Measurements from ENCODE around the gene ZSCAN31. TPM values are rescaled to one million over a fixed set of nuclear protein-coding genes. Genes with fewer than 3 reads are reported as not detected.

ZSCAN31 gene
- total and polyA plus RNA-seq, 9 of the 15 experiments (the other 6 are each of a cell fraction or from before 2014, with no cell fraction given), result 3.9 to 12.1 (median 7.0) TPM

DNA sequence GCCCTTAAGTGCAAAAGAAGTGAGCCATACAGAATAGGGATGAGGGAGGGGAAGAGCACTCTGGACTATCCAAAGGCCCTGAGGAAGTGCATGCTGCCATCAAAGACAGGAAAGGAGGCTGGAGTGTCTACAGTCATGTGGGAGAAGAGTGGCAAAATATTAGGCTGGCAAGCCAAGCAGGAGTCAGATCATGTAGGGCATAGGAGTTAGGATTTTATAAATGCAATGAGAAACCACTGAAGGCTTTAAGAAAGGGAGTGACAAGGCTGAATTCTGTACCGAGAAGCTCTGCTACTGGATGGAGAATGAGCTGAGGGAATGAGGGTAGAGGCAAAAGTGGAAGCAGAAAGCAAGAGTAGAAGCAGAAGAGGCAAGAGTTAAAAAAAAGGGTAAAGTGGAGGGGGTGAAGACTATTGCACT, 2.3 kb downstream of the ZSCAN31 start (continued):
- TF ChIP-seq, protein P1, sequence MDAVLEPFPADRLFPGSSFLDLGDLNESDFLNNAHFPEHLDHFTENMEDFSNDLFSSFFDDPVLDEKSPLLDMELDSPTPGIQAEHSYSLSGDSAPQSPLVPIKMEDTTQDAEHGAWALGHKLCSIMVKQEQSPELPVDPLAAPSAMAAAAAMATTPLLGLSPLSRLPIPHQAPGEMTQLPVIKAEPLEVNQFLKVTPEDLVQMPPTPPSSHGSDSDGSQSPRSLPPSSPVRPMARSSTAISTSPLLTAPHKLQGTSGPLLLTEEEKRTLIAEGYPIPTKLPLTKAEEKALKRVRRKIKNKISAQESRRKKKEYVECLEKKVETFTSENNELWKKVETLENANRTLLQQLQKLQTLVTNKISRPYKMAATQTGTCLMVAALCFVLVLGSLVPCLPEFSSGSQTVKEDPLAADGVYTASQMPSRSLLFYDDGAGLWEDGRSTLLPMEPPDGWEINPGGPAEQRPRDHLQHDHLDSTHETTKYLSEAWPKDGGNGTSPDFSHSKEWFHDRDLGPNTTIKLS (IDR thresholded peaks at IDR 0.05; ENCODE audit: borderline replicate concordance, low read depth), result no peak
- TF ChIP-seq IFI16 (CRISPR knock-in tag; IDR thresholded peaks at IDR 0.05), result no peak
- TF ChIP-seq ZNF197 (CRISPR knock-in tag; IDR thresholded peaks at IDR 0.05; ENCODE audit: low read depth), result no peak
- TF ChIP-seq, protein P2, sequence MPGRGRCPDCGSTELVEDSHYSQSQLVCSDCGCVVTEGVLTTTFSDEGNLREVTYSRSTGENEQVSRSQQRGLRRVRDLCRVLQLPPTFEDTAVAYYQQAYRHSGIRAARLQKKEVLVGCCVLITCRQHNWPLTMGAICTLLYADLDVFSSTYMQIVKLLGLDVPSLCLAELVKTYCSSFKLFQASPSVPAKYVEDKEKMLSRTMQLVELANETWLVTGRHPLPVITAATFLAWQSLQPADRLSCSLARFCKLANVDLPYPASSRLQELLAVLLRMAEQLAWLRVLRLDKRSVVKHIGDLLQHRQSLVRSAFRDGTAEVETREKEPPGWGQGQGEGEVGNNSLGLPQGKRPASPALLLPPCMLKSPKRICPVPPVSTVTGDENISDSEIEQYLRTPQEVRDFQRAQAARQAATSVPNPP (IDR thresholded peaks at IDR 0.05; ENCODE audit: borderline replicate concordance, insufficient read depth, insufficient read length), result no peak
- TF ChIP-seq ZNF224 (CRISPR knock-in tag; IDR thresholded peaks at IDR 0.05), result no peak
- TF ChIP-seq RBM34 (IDR thresholded peaks at IDR 0.05; ENCODE audit: borderline replicate concordance, insufficient read depth, low read length), result no peak
- no peak for TF ChIP-seq CREBBP (IDR thresholded peaks at IDR 0.05; ENCODE audit: low read depth, low read length)
- no peak for TF ChIP-seq XRCC3 (IDR thresholded peaks at IDR 0.05)
- no peak for TF ChIP-seq ZNF76 (CRISPR knock-in tag; IDR thresholded peaks at IDR 0.05; ENCODE audit: borderline replicate concordance)
- no peak for TF ChIP-seq THRA (IDR thresholded peaks at IDR 0.05)
- no peak for TF ChIP-seq TFAM (CRISPR knock-in tag; conservative IDR thresholded peaks at IDR 0.05)
- TF ChIP-seq, protein P3, sequence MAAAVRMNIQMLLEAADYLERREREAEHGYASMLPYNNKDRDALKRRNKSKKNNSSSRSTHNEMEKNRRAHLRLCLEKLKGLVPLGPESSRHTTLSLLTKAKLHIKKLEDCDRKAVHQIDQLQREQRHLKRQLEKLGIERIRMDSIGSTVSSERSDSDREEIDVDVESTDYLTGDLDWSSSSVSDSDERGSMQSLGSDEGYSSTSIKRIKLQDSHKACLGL (CRISPR knock-in tag; IDR thresholded peaks at IDR 0.05; ENCODE audit: borderline replicate concordance, poor library complexity, severe bottlenecking), result no peak
- no peak for TF ChIP-seq EGR1 (conservative IDR thresholded peaks at IDR 0.05)
- TF ChIP-seq ILK (tag; IDR thresholded peaks at IDR 0.05; ENCODE audit: borderline replicate concordance, low read depth), result no peak
- no peak for TF ChIP-seq ATF6 (CRISPR knock-in tag; IDR thresholded peaks at IDR 0.05)

Measured in K562 (cell line).